ENCODE measurements around the gene HLA-G.

HLA-G gene

DNA sequence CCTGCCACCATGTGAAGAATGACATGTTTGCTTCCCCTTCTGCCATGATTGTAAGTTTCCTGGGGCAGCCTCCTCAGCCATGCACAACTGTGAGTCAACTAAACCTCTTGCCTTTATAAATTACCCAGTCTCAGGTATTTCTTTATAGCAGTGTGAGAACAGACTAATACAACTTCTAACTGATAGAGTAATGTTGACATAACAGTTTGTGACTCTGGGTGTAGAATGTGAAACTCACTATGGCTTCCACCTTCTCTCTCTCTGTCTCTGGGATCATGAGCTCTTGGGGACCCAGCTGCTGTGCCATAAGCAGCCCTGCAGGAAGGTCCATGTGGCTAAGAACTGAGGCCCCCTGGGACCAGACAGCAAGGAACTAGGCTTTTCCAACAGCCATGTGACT is 3.5 kb upstream of the HLA-G start:
- no peak for DNase-seq

DNA sequence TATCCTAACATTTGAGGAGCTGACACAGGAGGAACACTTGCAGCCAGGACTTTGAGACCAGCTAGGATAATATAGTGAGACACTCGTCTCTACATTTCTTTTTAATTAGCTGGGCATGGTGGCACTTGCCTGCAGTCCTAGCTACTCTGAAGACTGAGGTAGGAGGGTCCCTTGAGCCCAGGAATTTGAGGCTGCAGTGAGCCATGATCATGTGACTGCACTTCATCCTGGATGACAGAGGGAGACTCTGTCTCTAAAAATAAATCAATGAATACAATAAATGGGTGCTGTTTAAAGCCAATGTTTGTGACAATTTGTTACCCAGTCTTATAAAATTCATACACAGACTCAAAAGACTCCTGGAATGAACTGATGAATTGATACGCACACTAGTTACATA is 1.8 kb upstream of the HLA-G start:
- DNase-seq, result no peak

DNA sequence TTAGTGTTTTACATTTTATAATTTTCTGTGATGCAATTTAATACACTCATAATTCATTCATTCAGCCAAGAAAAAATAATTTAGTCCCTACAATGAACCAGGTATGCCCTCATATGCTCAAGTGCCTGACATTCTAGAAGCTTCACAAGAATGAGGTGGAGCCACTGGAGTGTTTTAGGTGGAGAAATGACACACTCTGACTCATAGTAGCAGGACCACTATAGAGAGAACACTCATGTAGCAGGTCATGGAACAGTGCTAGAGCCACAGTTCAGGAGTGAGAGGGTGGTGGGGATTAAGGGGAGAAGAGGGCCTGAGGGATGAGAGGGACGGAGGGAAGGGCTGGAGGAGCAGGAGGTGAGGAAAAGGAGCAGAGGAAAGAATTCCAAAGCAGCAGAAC is 1.4 kb upstream of the HLA-G start:
- DNase-seq, result no peak

DNA sequence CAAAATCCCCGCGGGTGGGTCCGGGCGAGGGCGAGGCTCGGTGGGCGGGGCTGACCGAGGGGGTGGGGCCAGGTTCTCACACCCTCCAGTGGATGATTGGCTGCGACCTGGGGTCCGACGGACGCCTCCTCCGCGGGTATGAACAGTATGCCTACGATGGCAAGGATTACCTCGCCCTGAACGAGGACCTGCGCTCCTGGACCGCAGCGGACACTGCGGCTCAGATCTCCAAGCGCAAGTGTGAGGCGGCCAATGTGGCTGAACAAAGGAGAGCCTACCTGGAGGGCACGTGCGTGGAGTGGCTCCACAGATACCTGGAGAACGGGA is 809 bp downstream of the HLA-G start:
- peak; percentile 60 for DNase-seq

DNA sequence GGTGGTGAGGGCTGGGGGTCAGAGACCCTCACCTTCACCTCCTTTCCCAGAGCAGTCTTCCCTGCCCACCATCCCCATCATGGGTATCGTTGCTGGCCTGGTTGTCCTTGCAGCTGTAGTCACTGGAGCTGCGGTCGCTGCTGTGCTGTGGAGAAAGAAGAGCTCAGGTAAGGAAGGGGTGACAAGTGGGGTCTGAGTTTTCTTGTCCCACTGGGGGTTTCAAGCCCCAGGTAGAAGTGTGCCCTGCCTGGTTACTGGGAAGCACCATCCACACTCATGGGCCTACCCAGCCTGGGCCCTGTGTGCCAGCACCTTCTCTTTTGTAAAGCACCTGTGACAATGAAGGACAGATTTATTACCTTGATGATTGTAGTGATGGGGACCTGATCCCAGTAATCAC is 2.1 kb downstream of the HLA-G start:
- DNase-seq, result no peak

DNA sequence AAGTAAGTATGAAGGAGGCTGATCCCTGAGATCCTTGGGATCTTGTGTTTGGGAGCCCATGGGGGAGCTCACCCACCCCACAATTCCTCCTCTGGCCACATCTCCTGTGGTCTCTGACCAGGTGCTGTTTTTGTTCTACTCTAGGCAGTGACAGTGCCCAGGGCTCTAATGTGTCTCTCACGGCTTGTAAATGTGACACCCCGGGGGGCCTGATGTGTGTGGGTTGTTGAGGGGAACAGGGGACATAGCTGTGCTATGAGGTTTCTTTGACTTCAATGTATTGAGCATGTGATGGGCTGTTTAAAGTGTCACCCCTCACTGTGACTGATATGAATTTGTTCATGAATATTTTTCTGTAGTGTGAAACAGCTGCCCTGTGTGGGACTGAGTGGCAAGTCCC is 2.8 kb downstream of the HLA-G start:
- DNase-seq, result no peak

DNA sequence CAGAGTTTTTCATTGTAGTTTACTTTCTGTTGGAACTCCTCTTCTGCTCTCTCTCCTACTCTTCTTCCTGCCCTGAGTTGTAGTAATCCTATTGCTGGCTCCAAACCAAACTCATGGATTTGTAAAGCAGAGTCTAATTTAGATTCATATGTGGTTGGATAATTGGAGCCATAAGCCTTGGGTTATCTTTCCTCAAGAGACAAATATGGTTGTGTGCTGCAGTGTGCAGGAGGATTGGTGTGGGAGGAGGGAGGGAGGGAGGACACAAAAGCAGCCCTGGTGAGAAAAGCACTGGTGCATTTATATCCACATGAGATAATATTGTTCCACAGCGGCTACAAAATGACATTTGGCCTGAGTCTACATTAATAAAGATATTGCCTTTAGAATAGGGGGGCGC is 4.2 kb downstream of the HLA-G start:
- DNase-seq, result no peak

DNA sequence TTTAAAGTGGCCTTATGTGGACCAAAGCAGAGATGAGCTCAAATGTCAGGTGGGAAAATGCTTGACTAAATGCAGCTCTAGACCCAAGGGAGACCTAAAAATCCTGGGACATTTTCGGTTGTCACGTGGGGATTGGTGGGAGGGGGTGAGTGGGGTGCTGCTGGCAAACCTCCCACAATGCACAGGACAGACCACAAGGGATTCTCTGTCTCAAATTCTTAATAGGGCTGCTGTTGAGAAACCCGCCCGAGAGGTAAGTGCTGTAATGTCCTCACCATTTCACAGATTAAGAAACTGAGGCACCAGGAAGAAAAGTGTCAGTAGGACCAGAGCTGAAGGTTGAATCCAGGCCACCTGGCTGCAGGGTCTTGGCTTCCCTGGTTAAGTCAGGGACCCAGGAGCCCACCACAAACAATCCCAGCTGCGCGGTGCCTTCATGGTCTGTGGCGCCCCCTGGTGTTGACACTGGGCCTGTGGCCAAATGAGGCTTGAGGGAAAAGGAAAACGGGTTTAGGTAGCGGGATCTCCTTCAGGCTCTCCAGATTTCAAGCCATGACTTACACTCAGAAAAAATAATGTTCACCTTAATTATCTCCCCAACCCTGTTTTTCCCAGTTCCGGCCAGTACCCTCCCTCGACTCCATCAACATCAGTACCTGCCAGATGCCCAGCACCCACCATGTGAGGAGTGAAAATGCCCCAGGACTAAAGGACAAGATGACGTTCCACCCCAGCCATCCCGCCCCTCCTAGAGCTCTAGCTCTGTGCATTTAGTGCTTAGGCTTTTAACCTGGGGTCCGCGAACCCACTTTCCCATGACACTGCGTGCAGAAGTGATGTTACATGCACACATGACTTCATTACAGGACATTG is 7.2 kb downstream of the HLA-G start:
- DNase-seq, result peak; percentile 81

DNA sequence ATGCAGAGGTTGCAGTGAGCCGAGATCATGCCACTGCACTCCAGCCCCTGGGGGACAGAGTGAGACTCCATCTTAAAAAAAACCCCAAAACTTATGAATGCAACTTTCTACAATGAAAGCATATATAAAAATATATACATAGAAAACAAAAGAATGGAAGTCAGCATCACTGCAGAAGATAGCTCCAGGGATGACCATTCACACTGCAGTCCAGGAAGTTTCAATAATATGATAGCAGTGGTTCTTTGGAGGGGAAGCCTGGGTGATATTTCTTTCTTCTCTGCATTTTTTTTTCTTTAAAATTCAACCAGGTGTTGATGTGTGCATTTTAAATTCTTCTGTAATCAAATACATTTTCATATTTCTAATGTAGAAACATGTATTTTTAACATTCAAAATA is 12.3 kb downstream of the HLA-G start:
- DNase-seq, result no peak

DNA sequence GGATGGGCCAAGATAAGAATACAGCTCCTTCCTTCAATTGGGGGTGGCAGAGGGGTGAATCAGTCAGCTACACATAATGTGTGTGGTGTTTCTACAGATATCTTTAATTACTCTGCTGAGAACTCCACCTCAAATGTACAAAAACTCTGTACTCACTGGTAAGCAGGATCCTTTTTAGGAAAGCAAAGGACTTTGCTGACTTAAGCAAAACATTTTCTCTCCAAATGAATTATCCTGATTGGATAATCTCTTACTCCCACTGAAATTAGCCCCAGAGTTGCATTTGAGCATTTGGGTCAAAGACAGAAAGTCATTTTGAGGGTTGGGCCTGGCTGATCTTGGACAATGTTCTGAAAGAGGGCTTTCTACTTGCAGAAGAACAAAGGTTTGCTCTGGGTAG is 13.4 kb downstream of the HLA-G start:
- no peak for DNase-seq

DNA sequence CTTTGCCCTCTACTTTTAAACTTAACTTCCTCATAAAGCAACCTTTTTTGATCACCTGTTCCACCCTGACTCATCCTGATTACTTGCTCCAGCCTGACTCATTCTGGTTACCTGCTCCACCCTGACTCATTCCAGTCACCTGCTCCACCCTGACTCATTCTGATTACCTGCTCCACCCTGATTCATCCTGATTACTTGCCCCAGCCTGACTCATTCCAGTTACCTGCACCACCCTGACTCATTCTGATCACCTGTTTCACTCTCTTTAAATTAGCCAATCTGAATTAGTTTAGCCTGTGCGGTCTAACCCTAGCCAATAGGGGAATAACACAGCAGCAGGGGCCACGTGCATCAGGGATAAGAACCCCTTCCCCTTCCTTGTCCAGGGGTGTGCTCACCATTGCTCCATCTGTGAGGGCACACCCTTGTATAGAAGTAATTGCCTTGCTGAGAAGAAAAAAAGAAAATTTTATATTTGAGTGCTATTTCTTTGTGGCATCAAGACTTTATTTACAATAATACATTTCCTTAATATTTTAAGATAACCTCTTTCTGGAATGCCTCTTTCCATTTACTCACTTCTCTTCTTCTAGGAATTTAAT is 17.9 kb downstream of the HLA-G start:
- peak; percentile 57 for DNase-seq

DNA sequence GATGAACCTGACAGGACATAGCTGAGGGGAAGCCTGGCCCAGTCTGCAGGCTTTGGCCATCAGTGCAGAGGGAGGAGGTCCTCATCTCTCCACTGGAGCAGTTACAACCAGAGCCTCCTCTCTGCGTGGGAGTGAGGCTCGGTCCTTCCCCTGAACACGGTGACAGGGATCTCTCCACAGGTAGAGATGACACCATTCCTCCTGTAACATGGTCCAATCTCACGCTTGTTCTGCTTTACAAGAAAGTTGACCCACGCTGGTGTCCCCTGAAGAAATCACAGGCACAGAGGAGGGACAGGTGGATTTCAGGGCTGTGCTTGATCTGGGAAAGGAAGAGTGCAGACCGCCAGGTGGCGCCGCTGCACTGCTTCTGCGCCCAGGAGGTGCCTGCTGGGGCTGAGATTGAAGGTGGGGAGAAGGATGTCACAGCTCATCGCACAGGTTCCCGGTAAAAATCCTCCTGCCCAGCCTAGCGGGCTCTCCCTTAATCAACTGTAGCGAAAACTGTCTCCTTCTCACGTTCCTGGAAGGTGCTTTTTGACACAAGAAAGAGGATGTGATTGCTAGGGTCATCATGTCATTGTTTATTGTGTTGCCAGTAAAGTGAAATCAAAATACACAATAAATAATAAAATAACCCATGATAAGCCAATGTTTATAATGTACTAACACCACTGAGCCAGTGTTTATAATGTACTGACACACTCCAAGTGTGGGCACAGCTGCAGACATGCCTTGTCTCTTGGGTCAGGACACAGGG is 20.4 kb downstream of the HLA-G start:
- DNase-seq, result peak; percentile 92

DNA sequence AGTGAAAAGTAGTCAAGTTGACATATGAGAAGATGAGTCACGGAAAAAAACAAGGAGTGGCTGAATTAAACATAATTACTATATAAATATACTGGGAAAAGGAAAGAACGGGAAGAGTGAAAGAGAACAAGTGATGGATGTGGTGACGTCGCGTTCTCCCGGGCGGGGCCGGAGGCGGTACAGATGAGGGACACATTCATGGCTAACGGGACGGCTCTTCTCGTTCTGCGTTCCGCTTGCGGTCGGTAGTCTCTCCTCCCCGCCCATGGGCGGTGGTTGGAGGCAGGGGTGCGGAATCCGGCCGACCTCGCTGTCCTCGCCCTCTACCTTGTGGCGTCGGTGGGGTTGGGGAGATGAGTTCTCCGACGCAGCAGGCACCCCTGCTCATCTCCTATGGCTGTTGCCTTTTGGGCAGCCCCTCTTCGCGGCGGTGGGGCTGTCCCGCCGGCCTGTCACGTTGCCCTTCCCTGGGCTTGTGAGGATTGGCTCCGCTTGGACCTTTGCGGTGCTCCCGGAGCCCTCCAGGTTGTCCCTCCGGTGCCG is 22.5 kb downstream of the HLA-G start:
- peak; percentile 55 for DNase-seq

DNA sequence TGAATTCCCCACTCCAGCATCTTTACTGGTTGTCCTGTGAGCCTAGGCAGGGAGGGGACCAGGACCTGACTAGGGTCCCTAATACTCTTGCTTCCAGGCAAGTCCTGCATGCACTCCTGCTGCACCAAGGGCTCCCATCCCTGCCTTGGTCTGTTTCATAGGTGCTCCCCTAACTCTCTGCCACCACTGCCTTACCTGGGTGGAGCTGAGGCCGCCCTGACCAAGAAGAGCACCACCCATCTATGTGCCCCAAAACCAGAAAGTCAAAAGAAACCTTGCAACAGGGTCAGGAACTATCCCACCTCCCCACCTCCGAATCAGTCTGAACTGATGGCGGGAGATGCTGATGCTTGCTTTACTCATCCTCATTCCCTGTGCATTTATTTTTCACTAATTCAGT is 23.6 kb downstream of the HLA-G start:
- DNase-seq, result no peak

DNA sequence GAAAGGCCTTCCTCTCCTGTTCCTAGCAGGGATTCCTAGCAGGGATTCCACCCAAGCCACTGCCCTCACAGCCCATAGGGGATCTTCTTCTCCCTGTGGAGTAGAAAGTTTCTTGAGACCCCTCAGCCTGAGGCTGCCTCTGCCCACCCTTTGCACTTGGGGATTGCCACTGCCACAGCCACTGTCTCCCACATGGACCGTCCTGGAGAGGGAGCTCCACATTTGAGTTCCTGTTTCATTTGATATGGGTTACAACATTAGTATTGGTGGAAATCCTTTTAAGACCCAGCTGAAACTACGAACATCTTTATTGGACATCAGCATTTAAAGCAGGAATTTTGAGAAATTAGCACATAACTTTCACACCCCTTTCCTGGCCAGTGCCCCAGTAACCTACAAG is 25.6 kb downstream of the HLA-G start:
- DNase-seq, result no peak

DNA sequence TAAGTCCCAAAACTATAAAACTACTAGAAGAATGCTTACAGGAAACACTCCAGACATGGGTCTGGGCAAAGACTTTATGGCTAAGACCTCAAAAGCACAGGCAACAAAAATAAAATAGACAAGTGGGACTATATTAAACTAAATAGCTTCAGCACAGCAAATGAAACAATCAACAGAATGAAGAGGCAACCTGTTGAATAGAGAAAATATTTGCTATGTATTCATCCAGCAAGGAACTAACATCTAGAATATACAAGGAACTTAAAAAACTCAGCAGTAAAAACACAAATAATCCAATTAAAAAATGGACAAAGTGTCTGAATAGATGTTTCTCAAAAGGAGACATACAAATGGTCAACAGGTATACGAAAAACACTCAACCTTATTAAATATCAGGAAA is 30.4 kb downstream of the HLA-G start:
- DNase-seq, result no peak

DNA sequence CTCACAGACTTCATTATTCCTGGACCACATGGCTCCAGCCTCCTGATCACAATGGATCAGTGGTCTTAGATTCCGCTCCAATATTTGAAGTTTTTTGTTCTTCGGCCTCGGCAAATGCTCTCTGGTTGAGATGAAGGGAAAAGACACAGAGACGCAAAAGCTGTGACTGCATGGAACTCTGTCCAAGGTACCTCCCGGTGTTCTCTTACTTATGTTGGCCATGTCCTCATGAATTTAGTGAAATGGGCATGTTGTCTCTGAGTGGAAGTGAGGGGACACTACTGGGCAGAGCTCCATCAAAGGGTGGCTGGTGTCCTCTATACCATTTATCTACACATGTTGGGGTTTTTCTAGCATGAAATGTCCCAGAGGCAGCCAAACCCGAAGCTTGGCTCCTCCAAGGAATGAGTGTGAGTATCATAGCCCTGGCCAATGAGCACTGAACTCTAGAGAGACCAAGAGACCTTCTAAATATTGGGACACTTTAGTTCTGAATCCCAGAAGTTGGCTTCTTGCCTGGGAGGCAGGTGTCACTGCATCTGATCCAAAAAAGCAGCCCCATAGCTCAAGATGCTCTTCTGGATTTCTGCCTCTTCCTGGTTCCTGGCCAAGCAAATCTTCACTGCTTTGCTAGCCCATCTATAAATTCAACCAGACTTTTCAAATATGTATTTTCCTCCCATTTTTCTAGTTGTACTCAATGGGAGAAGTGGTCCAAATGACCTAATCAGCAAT is 34.1 kb downstream of the HLA-G start:
- no peak for DNase-seq

DNA sequence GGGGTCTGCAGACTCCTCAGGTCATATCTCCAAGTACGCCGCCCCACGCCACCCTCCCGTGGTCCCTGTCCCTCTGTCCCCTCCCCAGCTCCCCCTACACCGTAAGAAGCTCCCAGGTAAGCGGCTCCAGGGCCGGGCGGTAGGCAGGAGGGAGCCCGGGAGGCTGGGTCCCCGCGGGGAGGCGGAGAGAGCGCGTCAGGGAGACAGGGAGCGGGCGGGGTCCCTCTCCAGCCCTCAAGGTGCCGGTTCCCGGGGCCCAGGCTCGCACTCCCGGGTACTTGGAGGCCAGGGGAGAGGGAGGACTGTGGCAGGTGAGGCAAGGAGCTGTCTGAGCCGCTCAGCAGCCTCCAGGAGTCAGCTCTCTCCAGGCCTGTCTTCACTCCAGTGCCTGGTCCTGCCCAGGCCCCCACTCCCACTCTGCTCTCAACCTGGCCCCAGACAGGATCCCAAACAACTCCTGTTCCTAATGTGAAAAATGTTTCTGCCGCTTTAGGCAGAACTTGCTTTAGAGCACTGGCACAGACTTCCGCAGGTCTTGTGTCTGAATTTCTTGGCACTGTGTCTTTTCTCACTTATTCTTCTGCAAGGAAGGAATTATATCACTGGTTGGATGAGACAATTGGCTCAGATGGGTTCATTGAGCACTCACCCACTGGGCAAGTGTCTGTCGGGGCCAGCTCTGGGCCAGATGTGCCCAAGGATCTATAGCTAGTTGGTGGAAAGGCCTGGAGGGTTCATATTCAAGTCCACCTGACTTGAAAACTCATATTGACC is 36.6 kb downstream of the HLA-G start:
- no peak for DNase-seq

DNA sequence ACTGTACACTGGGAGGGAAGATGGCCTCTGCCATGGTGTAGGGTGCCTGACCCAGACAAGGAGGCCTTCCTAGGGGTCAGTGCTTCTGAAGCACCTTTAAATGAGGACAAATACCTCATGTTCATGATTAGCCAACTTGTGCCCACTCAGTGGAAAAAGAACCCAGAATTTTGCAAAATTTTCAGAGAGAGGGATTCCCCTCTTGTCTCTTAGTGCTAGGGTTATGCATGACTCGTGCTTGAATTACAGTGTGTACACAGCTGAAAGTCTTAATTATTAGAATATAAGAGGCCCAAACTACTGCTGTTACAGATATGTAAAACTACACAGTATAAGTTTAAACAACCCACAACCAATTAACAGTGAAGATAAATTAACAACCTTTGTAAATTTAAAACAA is 38.0 kb downstream of the HLA-G start:
- DNase-seq, result no peak

DNA sequence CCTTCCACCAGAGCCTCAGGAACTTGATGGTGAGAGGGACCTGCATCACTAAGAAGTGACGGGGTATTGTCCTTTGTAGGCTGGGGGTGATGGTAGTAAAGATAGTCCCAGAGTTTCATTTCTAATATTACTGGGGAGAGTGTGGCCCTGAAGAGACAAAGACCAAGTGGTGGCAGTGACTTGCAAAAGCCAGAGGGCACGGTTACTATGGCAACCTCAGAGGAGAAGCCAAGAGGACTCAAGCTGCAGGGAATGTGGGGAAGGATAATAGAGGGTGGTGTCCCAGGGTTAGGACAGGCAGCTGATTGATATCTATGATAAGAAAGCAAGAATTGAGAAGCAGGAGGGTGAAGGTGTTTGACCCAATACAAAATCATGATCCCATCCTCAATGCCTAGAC is 42.5 kb downstream of the HLA-G start:
- DNase-seq, result no peak

DNA sequence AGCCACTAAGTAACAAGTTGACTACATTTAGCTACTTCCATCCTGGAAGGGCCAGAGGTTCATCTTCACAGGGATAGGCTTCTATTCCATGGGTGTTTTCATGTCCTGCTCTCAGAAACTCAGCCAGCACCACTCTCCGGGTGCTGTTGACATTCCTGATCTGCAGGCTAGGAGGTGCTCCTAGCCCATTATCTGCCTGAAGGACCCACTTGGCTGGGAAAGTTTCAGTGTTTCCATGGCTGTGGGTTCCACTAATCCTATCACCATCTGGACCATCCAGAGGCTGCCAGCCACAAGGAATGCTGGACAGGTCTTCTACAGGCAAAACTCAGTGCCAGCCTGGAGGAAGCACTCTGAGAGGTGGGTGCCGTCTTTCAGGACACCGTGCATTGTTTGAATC is 45.2 kb downstream of the HLA-G start:
- DNase-seq, result no peak

DNA sequence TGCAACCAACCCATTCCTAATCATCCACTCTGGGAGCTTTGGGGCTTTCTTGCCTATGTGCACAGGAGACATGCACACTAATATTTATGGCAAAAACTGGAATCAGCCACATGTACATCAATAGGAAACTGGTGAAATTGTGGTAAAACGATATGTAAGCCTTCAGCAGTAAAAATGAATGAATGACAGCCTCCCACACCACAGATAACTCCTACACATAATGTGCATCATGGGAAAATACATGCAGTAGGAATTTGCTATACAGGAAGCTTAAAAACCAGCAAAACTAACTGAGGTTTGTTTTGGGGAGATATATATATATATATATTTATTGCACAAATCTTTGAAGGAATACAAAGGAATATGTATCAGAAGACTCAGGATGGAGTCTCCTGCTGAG is 47.6 kb downstream of the HLA-G start:
- no peak for DNase-seq

All from stimulated activated CD8-positive, alpha-beta memory T cell treated with anti-CD3 and anti-CD28 coated beads, Interleukin-4, amount 100 ng/mL, for 48 hours (primary cell).